Stomach smooth muscle (tissue), 2 donors: Measurements from ENCODE around the gene CEP57.
"Not testable (repeated sequence)": the region's sequence is repeated elsewhere in the genome, so short reads cannot be mapped to it uniquely, and the experiment has no call there.

Source experiments
- H3K27ac ChIP-seq: one replicate; pipeline ENCODE4 v1.7.0; 2013; ENCODE audit warnings: mild to moderate bottlenecking, low read length, inconsistent platforms
- H3K27me3 ChIP-seq, 2 donors: one replicate each; pipeline ENCODE4 v1.7.0; 2013; ENCODE audit warnings: low read length in 2 of 2; ENCODE audit not compliant: insufficient read depth in 2 of 2, control insufficient read depth in 1 of 2
- H3K36me3 ChIP-seq, 2 donors: one replicate each; pipeline ENCODE4 v1.7.0; 2013; ENCODE audit warnings: low read length in 2 of 2; ENCODE audit not compliant: control insufficient read depth in 2 of 2, insufficient read depth in 2 of 2
- H3K4me1 ChIP-seq: one replicate; pipeline ENCODE4 v1.7.0; 2013; ENCODE audit warnings: low read length; ENCODE audit not compliant: control insufficient read depth, insufficient read depth
- H3K4me3 ChIP-seq, 2 donors: one replicate each; pipeline ENCODE4 v1.7.0; 2013; ENCODE audit warnings: low read length in 2 of 2
- H3K9ac ChIP-seq, 2 donors: one replicate each; pipeline ENCODE4 v1.7.0; 2013; ENCODE audit warnings: low read length in 2 of 2, mild to moderate bottlenecking in 1 of 2
- H3K9me3 ChIP-seq, 2 donors: one replicate each; pipeline ENCODE4 v1.7.0; 2013; ENCODE audit warnings: low read length in 2 of 2; ENCODE audit not compliant: control insufficient read depth in 2 of 2
- donor health status: healthy.
- donor health status: Pancreatic carcinoma.

CEP57 gene

DNA sequence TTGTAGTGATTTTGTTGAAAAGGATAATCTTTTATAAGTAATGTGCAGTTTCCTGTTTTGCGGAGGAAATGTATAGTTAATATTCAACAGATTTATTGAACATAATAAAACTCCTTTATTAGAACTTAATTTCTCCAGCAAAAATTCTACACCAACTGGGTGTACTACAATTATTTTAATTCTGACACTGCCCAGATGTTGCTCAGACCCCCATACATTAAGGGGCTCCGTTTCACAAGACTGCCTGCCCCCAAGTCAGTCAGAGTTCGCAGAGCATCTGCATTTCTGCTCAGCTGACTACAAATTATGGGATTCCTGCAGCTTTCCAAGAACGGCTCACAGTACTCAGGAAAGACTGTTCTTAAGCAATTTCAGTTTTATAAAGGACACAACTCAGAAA lies 6.2 kb downstream of the CEP57 start:
- no peak overlapping the region for H3K9ac ChIP-seq
- no peak overlapping the region for H3K4me3 ChIP-seq
- peaks cover 0 to 4% of the 10 kb centered on the region in 2 donors for H3K36me3 ChIP-seq
- H3K27me3 ChIP-seq, result no peaks in the 10 kb centered on the region
- H3K4me1 ChIP-seq, result peaks cover 3% of the 10 kb centered on the region
- H3K9me3 ChIP-seq, result no peaks in the 10 kb centered on the region
- H3K27ac ChIP-seq, result no peak overlapping the region

DNA sequence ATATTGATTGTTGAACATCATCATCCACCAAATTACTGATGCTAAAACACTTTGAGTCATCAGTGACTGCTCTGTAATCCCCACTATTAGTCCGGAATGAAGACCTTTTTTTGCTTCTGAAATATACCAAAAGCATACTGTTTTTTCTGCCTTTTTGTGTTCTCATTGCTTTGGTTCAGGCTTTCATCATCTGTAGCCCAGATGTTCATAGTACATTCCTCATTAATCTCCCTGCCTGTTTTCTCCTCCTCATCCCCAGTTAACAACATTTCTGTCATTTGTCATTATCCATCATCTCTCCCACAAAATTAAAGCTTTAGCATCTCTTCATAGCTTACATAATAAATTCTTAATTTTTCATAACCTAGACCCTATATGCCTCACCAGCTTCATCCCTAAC lies 9.2 kb downstream of the CEP57 start:
- H3K36me3 ChIP-seq, result peaks cover 0 to 7% of the 10 kb centered on the region in 2 donors

DNA sequence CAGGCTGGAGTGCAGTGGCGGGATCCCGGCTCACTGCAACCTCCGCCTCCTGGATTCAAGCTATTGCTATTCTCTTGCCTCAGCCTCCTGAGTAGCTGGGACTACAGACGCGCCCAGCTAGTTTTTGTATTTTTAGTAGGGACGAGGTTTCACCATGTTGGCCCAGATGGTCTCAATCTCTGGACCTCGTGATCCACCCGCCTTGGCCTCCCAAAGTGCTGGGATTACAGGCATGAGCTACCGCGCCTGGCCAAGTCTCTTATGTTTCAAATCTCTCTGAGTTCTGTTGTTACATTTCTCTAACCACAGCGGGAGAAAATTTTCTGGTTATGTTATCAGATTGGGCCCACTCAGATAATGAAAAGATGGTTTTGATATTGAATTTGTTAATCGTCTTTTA lies 10.1 kb downstream of the CEP57 start:
- Histone ChIP-seq H3K27ac (no peak overlapping the region), H3K9ac (no peak overlapping the region), H3K36me3 (peaks cover 0 to 7% of the 10 kb centered on the region in 2 donors), H3K27me3 (no peaks in the 10 kb centered on the region), H3K4me3 (no peak overlapping the region), H3K9me3 (no peaks in the 10 kb centered on the region), H3K4me1 (no peaks in the 10 kb centered on the region)

More for the DNA sequence above, 9.2 kb downstream of the CEP57 start:
- Histone ChIP-seq H3K4me1 (no peaks in the 10 kb centered on the region), H3K9ac (no peak overlapping the region), H3K27ac (no peak overlapping the region), H3K9me3 (no peaks in the 10 kb centered on the region), H3K4me3 (no peak overlapping the region), H3K27me3 (no peaks in the 10 kb centered on the region)

DNA sequence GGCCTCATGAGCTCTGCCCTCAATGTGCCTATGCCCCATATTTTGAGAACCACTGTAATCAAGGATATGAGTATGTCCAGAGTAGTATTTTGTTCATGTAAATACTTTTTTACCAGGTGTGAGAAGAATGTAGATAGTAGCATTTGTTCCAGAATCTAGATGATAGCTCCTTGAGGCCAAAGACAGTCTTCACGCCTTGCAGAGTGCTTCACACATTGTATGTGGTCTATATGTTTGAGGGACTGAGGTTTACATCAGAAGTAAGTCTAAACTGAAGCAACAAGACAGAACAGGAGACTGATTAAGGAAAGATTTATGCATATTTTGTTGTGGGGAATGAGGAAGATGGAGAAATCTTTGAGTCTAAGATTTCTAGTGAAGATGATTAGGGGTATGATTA lies 12.5 kb downstream of the CEP57 start:
- Histone ChIP-seq H3K27ac (no peak overlapping the region), H3K27me3 (no peaks in the 10 kb centered on the region), H3K36me3 (peaks cover 4 to 7% of the 10 kb centered on the region in 2 donors), H3K9me3 (no peaks in the 10 kb centered on the region), H3K4me3 (no peak overlapping the region), H3K4me1 (no peaks in the 10 kb centered on the region), H3K9ac (no peak overlapping the region)

DNA sequence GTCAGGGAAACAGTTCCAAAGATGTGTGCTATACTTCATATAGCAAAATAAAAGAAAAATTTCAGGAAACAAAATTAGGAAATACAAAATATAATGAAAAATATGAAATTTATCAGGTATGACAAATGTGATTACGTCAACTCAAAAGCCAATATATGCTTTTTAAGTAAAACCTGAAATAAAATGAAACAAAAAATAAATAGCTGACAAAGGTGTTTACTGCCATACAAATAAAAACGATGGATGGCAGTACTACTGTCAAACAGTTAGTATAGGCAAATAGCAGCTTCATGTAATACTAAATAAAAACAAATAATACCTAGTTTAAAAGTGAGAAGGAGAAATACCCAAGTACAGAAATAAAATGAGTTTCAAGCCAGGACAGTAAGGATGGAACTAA lies 13.7 kb downstream of the CEP57 start:
- H3K9me3 ChIP-seq, result no peaks in the 10 kb centered on the region
- no peaks in the 10 kb centered on the region for H3K27me3 ChIP-seq
- H3K27ac ChIP-seq, result no peak overlapping the region
- H3K36me3 ChIP-seq, result peaks cover 4 to 7% of the 10 kb centered on the region in 2 donors
- no peak overlapping the region for H3K9ac ChIP-seq
- H3K4me1 ChIP-seq, result no peaks in the 10 kb centered on the region
- H3K4me3 ChIP-seq, result no peak overlapping the region

DNA sequence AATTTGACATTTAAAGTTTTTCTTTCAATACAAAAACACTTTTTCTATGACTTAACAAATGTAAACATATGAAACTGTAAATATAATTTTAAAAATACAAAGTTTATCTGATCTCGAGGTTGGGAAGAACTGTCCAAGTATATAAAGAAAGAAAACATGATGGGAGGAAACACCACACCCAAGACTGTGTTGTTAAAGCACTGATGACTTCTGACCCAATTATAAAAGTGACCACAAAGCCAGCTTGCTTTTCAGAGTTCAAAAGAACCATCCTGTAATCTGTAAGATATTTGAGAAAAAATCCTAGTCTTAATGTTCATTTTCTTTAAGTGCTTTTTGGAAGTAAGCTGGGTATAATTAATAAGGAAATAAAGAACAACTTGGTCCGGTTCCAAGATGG lies 15.6 kb downstream of the CEP57 start:
- Histone ChIP-seq H3K9me3 (no peaks in the 10 kb centered on the region), H3K36me3 (peaks cover 3 to 4% of the 10 kb centered on the region in 2 donors), H3K4me1 (no peaks in the 10 kb centered on the region), H3K27ac (no peak overlapping the region), H3K4me3 (no peak overlapping the region), H3K9ac (no peak overlapping the region), H3K27me3 (no peaks in the 10 kb centered on the region)

DNA sequence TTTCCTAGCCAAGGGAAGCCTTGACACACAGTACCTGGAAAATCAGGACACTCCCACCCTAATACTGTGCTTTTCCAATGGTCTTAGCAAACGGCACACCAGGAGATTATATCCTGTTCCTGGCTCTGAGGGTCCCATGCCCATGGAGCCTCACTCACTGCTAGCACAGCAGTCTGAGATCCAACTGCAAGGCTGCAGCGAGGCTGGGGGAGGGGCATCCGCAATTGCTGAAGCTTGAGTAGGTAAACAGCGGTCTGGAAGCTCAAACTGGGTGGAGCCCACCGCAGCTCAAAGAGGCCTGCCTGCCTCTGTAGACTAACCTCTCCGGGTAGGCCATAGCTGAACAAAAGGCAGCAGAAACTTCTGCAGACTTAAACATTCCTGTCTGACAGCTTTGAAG lies 16.2 kb downstream of the CEP57 start:
- H3K4me3 ChIP-seq, H3K27ac ChIP-seq, H3K9ac ChIP-seq, H3K9me3 ChIP-seq, H3K36me3 ChIP-seq, H3K4me1 ChIP-seq, H3K27me3 ChIP-seq: not testable (repeated sequence)

DNA sequence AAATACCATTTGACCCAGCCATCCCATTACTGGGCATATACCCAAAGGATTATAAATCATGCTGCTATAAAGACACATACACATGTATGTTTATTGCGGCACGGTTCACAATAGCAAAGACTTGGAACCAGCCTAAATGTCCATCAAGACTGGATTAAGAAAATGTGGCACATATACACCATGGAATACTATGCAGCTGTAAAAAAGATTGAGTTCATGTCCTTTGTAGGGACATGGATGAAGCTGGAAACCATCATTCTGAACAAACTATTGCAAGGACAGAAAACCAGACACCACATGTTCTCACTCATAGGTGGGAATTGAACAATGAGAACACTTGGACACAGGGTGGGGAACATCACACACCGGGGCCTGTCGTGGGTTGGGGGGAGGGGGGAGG lies 20.8 kb downstream of the CEP57 start:
- not testable (repeated sequence) for H3K4me3 ChIP-seq, H3K9me3 ChIP-seq, H3K27ac ChIP-seq, H3K9ac ChIP-seq, H3K27me3 ChIP-seq, H3K4me1 ChIP-seq, H3K36me3 ChIP-seq

DNA sequence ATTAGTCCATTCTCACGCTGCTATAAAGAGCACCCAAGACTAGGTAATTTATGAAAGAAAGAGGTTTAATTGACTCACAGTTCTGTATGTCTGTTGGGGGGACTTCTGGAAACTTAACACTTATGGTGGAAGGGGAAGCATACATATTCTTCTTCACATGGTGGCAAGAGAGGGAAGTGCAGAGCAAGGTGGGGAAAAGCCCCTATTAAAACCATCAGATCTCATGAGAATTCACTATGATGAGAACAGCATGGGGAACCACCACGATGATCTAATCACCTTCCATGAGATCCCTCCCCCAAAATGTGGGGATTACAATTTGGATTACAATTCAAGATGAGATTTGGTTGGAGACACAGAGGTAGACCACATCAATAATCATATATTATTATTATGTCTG lies 25.7 kb downstream of the CEP57 start:
- Histone ChIP-seq H3K4me1 (no peaks in the 10 kb centered on the region), H3K36me3 (peaks cover 6 to 8% of the 10 kb centered on the region in 2 donors), H3K27me3 (no peaks in the 10 kb centered on the region), H3K9me3 (no peaks in the 10 kb centered on the region), H3K9ac (no peak overlapping the region), H3K4me3 (no peak overlapping the region), H3K27ac (no peak overlapping the region)

DNA sequence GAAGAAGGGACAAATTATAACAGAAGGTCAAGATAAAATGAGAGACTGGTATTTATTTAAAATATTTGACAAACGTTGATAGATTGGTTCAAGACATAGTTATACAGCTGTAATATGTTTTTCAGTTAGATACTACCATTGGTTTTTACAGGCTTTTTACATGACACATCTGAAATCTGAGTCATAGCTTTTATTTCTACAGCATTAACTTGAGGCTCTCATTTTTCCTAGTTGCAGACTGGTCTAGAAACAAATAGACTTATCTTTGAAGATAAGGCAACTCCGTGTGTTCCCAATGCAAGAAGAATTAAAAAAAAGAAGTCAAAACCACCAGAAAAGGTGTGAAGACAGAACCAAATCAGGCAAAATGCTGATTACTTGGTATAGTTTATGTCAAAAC lies 31.3 kb downstream of the CEP57 start:
- no peak overlapping the region for H3K4me3 ChIP-seq
- H3K9me3 ChIP-seq, result no peaks in the 10 kb centered on the region
- peaks cover 4 to 15% of the 10 kb centered on the region in 2 donors for H3K36me3 ChIP-seq
- H3K27ac ChIP-seq, result no peak overlapping the region
- no peak overlapping the region for H3K9ac ChIP-seq
- H3K4me1 ChIP-seq, result no peaks in the 10 kb centered on the region
- H3K27me3 ChIP-seq, result no peaks in the 10 kb centered on the region

DNA sequence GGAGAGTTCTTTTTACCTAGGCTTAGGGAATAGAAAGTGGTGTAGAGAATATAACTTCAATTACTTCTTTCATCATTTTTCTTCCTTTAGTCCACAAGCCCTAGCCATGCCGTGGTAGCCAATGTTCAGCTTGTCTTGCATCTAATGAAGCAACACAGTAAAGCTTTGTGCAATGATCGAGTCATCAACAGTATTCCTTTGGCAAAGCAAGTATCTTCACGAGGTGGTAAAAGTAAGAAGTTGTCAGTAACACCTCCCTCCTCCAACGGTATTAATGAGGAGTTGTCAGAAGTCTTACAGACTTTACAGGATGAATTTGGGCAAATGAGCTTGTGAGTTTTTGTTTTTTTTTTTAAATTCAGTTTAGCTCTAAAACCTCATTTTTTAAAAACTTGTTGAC lies 37.4 kb downstream of the CEP57 start:
- H3K4me3 ChIP-seq, result no peak overlapping the region
- H3K9me3 ChIP-seq, result no peaks in the 10 kb centered on the region
- H3K9ac ChIP-seq, result no peak overlapping the region
- H3K4me1 ChIP-seq, result no peaks in the 10 kb centered on the region
- H3K27me3 ChIP-seq, result no peaks in the 10 kb centered on the region
- H3K27ac ChIP-seq, result no peak overlapping the region
- peaks cover 13 to 19% of the 10 kb centered on the region in 2 donors for H3K36me3 ChIP-seq
